GM13977 (cell line): Measurements from ENCODE around the gene ANOS1.

Experiments
- DNase-seq: peaks from one replicate; pipeline ENCODE4 v3.0.0; 2012; ENCODE audit warnings: low spot score
- CTCF ChIP-seq: IDR thresholded peaks from 2 replicates; pipeline ENCODE4 v1.5.1; 2012; ENCODE audit warnings: mild to moderate bottlenecking, control low read depth; ENCODE audit not compliant: insufficient read depth; ENCODE audit errors: extremely low read depth, missing control alignments
- in situ Hi-C: fragments of 300-500 bp; cut with MboI; formaldehyde crosslinking; loops from one replicate; pipeline ENCODE4 v1.12.0; 2022; ENCODE audit warnings: low sequenced_read_pairs, low pct_unique_long_range_greater_than_20kb, mixed read lengths, inconsistent platforms; ENCODE audit not compliant: unreplicated experiment

Gene ANOS1

GRCh38 chrX:8647176-8647575 is 84.8 kb downstream of the ANOS1 start:
- no peak for DNase-seq
- in situ Hi-C loops: no loop called here
- no peak for TF ChIP-seq CTCF

- DNase-seq: no peak
- TF ChIP-seq CTCF: no peak
- in situ Hi-C loops: no loop called here
Observed at GRCh38 chrX:8639949-8640475, 91.9 kb downstream of the ANOS1 start.

DNA sequence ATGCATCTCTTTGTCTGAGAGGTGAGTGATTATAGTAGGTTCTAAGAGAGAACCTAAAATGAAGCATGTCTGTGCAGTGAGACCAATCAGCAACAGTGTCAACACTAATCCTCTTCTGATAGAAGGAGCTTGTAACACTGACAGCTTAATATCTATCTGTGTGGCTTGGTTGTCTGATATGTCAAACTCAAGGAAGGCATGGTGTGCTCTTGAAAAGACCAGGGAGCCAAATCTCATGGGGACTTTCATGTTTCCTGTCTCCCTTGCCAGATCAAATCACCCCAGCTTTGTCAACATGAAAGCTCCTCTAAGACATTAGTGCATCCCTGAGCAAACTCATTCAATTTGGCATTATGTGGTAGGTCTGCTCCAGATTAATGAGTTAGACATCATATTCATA is 95.4 kb downstream of the ANOS1 start:
- no peak for TF ChIP-seq CTCF
- no peak for DNase-seq
- in situ Hi-C loops: no loop called here

- DNase-seq: no peak
- in situ Hi-C loops: no loop called here
Observed at GRCh38 chrX:8635812-8636211, 96.1 kb downstream of the ANOS1 start.

GRCh38 chrX:8632924-8633323 is 99.0 kb downstream of the ANOS1 start:
- DNase-seq: no peak
- in situ Hi-C loops: no loop called here
- no peak for TF ChIP-seq CTCF

More at GRCh38 chrX:8635812-8636211, 96.1 kb downstream of the ANOS1 start:
- TF ChIP-seq CTCF: no peak

DNA sequence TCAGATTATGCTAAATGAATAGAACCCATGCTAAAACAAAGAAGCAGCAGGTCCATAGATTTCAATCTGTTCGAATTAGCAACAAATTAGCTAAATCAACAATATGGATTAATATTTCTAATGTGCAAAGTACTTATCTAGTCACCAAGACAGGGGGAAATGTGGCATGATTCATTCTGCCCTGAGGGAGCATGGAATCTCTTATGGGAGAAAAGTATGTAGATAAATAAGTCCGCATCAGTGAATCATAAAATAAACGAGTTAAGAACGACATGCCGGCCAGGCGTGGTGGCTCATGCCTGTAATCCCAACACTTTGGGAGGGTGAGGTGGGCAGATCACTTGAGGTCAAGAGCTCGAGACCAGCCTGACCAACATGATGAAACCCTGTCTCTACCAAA is 102.1 kb downstream of the ANOS1 start:
- in situ Hi-C loops: no loop called here
- no peak for DNase-seq

More for the DNA sequence above, 102.1 kb downstream of the ANOS1 start:
- TF ChIP-seq CTCF: no peak
